Measurements from ENCODE around the gene GALNT6.

Gene GALNT6

GRCh38 chr12:51348116-51348515, 43.1 kb downstream of the GALNT6 start:
- Histone ChIP-seq H3K36me3 (replicated peaks) (no peaks in the 10 kb centered on the region), H3K27me3 (replicated peaks) (no peaks in the 10 kb centered on the region), H3K4me3 (ENCODE audit: low read depth, low read length) (no peak overlapping the region), H3K27ac (no peak overlapping the region)
- in situ Hi-C loops (cut with HindIII; ENCODE audit: low pct_ligation_motif_present, low sequenced_read_pairs) = no loop called here
- no peak for DNase-seq
- TF ChIP-seq CTCF (IDR thresholded peaks at IDR 0.05; ENCODE audit: low read depth, low read length, missing control alignments) = no peak

GRCh38 chr12:51346581-51346980, 44.6 kb downstream of the GALNT6 start, which contains the start of gene CELA1:
CELA1 (minus strand) TSS chr12:51346679; CDS start chr12:51346638, 41 bp downstream.
- DNase-seq = no peak
- in situ Hi-C loops (cut with HindIII; ENCODE audit: low pct_ligation_motif_present, low sequenced_read_pairs) = no loop called here
- Histone ChIP-seq H3K36me3 (replicated peaks) (no peaks in the 10 kb centered on the region), H3K27me3 (replicated peaks) (no peaks in the 10 kb centered on the region), H3K27ac (no peak within 1 kb of the TSS), H3K4me3 (ENCODE audit: low read depth, low read length) (no peak within 1 kb of the TSS)
- TF ChIP-seq CTCF (IDR thresholded peaks at IDR 0.05; ENCODE audit: low read depth, low read length, missing control alignments) = no peak

- no peak overlapping the region for H3K27ac ChIP-seq
- in situ Hi-C loops (cut with HindIII; ENCODE audit: low pct_ligation_motif_present, low sequenced_read_pairs) = no loop called here
- no peak for TF ChIP-seq CTCF (IDR thresholded peaks at IDR 0.05; ENCODE audit: low read depth, low read length, missing control alignments)
- peak; percentile 56 for DNase-seq
- no peaks in the 10 kb centered on the region for H3K27me3 ChIP-seq (replicated peaks)
- no peak overlapping the region for H3K4me3 ChIP-seq (ENCODE audit: low read depth, low read length)
- H3K36me3 ChIP-seq (replicated peaks) = no peaks in the 10 kb centered on the region
These were observed 45.5 kb downstream of the GALNT6 start for GRCh38 chr12:51345681-51346080.

GRCh38 chr12:51343201-51343600, 48.0 kb downstream of the GALNT6 start:
- H3K36me3 ChIP-seq (replicated peaks) = no peaks in the 10 kb centered on the region
- no peak overlapping the region for H3K4me3 ChIP-seq (ENCODE audit: low read depth, low read length)
- DNase-seq = no peak
- H3K27me3 ChIP-seq (replicated peaks) = no peaks in the 10 kb centered on the region
- in situ Hi-C loops (cut with HindIII; ENCODE audit: low pct_ligation_motif_present, low sequenced_read_pairs) = no loop called here
- TF ChIP-seq CTCF (IDR thresholded peaks at IDR 0.05; ENCODE audit: low read depth, low read length, missing control alignments) = no peak
- H3K27ac ChIP-seq = no peak overlapping the region

- TF ChIP-seq CTCF (IDR thresholded peaks at IDR 0.05; ENCODE audit: low read depth, low read length, missing control alignments) = no peak
- no peaks in the 10 kb centered on the region for H3K36me3 ChIP-seq (replicated peaks)
- DNase-seq = no peak
- no peaks in the 10 kb centered on the region for H3K27me3 ChIP-seq (replicated peaks)
- H3K27ac ChIP-seq = no peak overlapping the region
- in situ Hi-C loops (cut with HindIII; ENCODE audit: low pct_ligation_motif_present, low sequenced_read_pairs) = no loop called here
- H3K4me3 ChIP-seq (ENCODE audit: low read depth, low read length) = no peak overlapping the region
These were observed 48.8 kb downstream of the GALNT6 start for GRCh38 chr12:51342416-51342815.

- TF ChIP-seq CTCF (IDR thresholded peaks at IDR 0.05; ENCODE audit: low read depth, low read length, missing control alignments) = peak; percentile 98
- H3K27me3 ChIP-seq (replicated peaks) = no peaks in the 10 kb centered on the region
- in situ Hi-C loops (cut with HindIII; ENCODE audit: low pct_ligation_motif_present, low sequenced_read_pairs) = no loop called here
- peak; percentile 58 for DNase-seq
- H3K4me3 ChIP-seq (ENCODE audit: low read depth, low read length) = peak overlapping the region; percentile 33
- H3K36me3 ChIP-seq (replicated peaks) = no peaks in the 10 kb centered on the region
- no peak overlapping the region for H3K27ac ChIP-seq
These were observed 49.8 kb downstream of the GALNT6 start for GRCh38 chr12:51341251-51342007.

Measured in brain microvascular endothelial cell (primary cell).